WERI-Rb-1 (cell line): ENCODE data around the gene BUD23.
A peak's percentile ranks its signal among the peaks of the same experiment; 100 is the strongest.

Source experiments
- DNase-seq: peaks from one replicate; pipeline ENCODE4 v3.0.0-alpha.2; 2020
- H3K27ac ChIP-seq: fragments of 250-450 bp; sonication (Bioruptor Pico); 2 replicates; pipeline ENCODE4 v1.5.1; 2020; ENCODE audit warnings: mild to moderate bottlenecking, moderate library complexity
- H3K27me3 ChIP-seq: fragments of 250-450 bp; sonication (Bioruptor Pico); 2 replicates; pipeline ENCODE4 v1.5.1; 2021; ENCODE audit warnings: mild to moderate bottlenecking, low read depth, moderate library complexity; ENCODE audit not compliant: insufficient read depth, severe bottlenecking
- H3K36me3 ChIP-seq: fragments of 250-450 bp; sonication (Bioruptor Pico); 2 replicates; pipeline ENCODE4 v1.5.1; 2020; ENCODE audit warnings: mild to moderate bottlenecking, moderate library complexity
- H3K4me3 ChIP-seq: 2 replicates; pipeline ENCODE4 v1.5.1; 2011; ENCODE audit warnings: low read depth, mild to moderate bottlenecking, control low read depth, low read length
- H3K9me3 ChIP-seq: fragments of 250-450 bp; sonication (Bioruptor Pico); 2 replicates; pipeline ENCODE4 v1.5.1; 2021; ENCODE audit warnings: mild to moderate bottlenecking, moderate library complexity; ENCODE audit not compliant: severe bottlenecking
- CTCF ChIP-seq: IDR thresholded peaks from 2 replicates; pipeline ENCODE4 v1.5.1; 2011; ENCODE audit warnings: low read depth, mild to moderate bottlenecking, control low read depth, inconsistent platforms, low read length

BUD23 gene

GRCh38 chr7:73738220-73738611 lies 54.8 kb downstream of the BUD23 start:
- peak; percentile 59 for DNase-seq
- no peaks in the 10 kb centered on the region for H3K27me3 ChIP-seq
- TF ChIP-seq CTCF, result no peak
- H3K9me3 ChIP-seq, result no peaks in the 10 kb centered on the region
- H3K36me3 ChIP-seq, result peaks cover 16% of the 10 kb centered on the region
- peak overlapping the region; percentile 79 for H3K27ac ChIP-seq
- H3K4me3 ChIP-seq, result peak overlapping the region; percentile 86

- H3K4me3 ChIP-seq, result peak within 1 kb of the TSS; percentile 86
- peak within 1 kb of the TSS; percentile 91 for H3K27ac ChIP-seq
- TF ChIP-seq CTCF, result no peak
- no peaks in the 10 kb centered on the region for H3K27me3 ChIP-seq
- H3K9me3 ChIP-seq, result no peaks in the 10 kb centered on the region
- DNase-seq, result peak; percentile 98
- peaks cover 16% of the 10 kb centered on the region for H3K36me3 ChIP-seq
Measured at GRCh38 chr7:73738612-73739386, 55.4 kb downstream of the BUD23 start, which contains the start of gene ABHD11. ABHD11 (minus strand) TSS chr7:73738802; CDS start chr7:73738770, 32 bp downstream.

DNA sequence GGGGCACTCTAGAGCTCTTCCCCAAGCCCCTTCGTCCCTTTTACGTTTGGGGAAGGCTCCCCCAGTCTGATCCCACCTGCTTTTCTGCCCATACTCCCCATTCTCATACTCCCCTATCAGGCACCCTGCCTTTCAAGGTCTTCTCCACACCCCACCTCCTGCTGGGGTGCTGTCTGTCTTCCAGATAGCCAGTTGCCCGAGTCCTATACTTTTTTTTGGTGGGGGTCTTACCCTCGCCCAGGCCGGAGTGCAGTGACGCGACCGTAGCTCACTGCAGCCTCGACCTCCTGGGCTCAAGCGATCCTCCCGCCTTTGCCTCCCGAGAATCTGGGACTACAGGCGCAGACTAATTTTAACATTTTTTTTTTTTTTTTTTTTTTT lies 56.0 kb downstream of the BUD23 start:
- Histone ChIP-seq H3K27ac (peak overlapping the region; percentile 91), H3K36me3 (peaks cover 16% of the 10 kb centered on the region), H3K27me3 (no peaks in the 10 kb centered on the region), H3K9me3 (no peaks in the 10 kb centered on the region), H3K4me3 (peak overlapping the region; percentile 75)
- DNase-seq, result no peak
- no peak for TF ChIP-seq CTCF

GRCh38 chr7:73740212-73740611 lies 56.8 kb downstream of the BUD23 start:
- H3K9me3 ChIP-seq, result no peaks in the 10 kb centered on the region
- no peaks in the 10 kb centered on the region for H3K27me3 ChIP-seq
- no peak overlapping the region for H3K27ac ChIP-seq
- no peak for DNase-seq
- no peak overlapping the region for H3K4me3 ChIP-seq
- peaks cover 16% of the 10 kb centered on the region for H3K36me3 ChIP-seq
- no peak for TF ChIP-seq CTCF

GRCh38 chr7:73740771-73741170 lies 57.4 kb downstream of the BUD23 start:
- H3K27ac ChIP-seq, result no peak overlapping the region
- no peaks in the 10 kb centered on the region for H3K9me3 ChIP-seq
- H3K4me3 ChIP-seq, result no peak overlapping the region
- H3K27me3 ChIP-seq, result no peaks in the 10 kb centered on the region
- DNase-seq, result no peak
- no peak for TF ChIP-seq CTCF
- peaks cover 16% of the 10 kb centered on the region for H3K36me3 ChIP-seq

GRCh38 chr7:73741600-73741999 lies 58.2 kb downstream of the BUD23 start:
- no peak overlapping the region for H3K27ac ChIP-seq
- no peak overlapping the region for H3K4me3 ChIP-seq
- H3K9me3 ChIP-seq, result no peaks in the 10 kb centered on the region
- DNase-seq, result peak; percentile 31
- H3K36me3 ChIP-seq, result peaks cover 13% of the 10 kb centered on the region
- no peak for TF ChIP-seq CTCF
- no peaks in the 10 kb centered on the region for H3K27me3 ChIP-seq
